ENCODE measurements around the gene MYO5B.

GRCh38 chr18:50203801-50204604 lies 9.1 kb upstream of the MYO5B start:
- TF ChIP-seq CBX2 (IDR thresholded peaks at IDR 0.05; ENCODE audit: borderline replicate concordance, low read depth) (no peak), EP300 (IDR thresholded peaks at IDR 0.05) (no peak), RAD21 (conservative IDR thresholded peaks at IDR 0.05 in 1 of 2, IDR thresholded peaks at IDR 0.05 in 1 of 2) (peak; percentile 46 to 56; a peak in 4 of 5 replicates), ZFP36 (IDR thresholded peaks at IDR 0.05; ENCODE audit: borderline replicate concordance, partially characterized antibody) (no peak), CTCF (IDR thresholded peaks at IDR 0.05) (peak; percentile 51), ZC3H11A (IDR thresholded peaks at IDR 0.05) (no peak), MAZ (IDR thresholded peaks at IDR 0.05; ENCODE audit: borderline replicate concordance, low read depth, low read length) (no peak), ATOH8 (CRISPR knock-in tag; IDR thresholded peaks at IDR 0.05; ENCODE audit: low read depth) (no peak), CHD2 (IDR thresholded peaks at IDR 0.05; ENCODE audit: low read length, partially characterized antibody) (no peak)

Measured in A549 (cell line).